HEK293 (cell line): ENCODE results near the gene HS1BP3.

Experiments
- CTCF ChIA-PET: fragments of 350-600 bp; formaldehyde crosslinking; extraction: SDS; loops from one replicate; lab custom pipeline; 2021; ENCODE audit warnings: antibody characterized with exemption; lab: Yijun Ruan, JAX
- POLR2A ChIA-PET: fragments of 300-600 bp; formaldehyde crosslinking; extraction: SDS; loops from one replicate; lab custom pipeline; 2020; ENCODE audit warnings: antibody characterized with exemption, inconsistent platforms; lab: Yijun Ruan, JAX
- H3K27ac ChIP-seq: fragments of 200-500 bp; sonication (Bioruptor generic); 2 replicates; pipeline ENCODE4 v1.5.1; 2014; ENCODE audit warnings: low read depth, low read length, control low read depth, inconsistent platforms; ENCODE audit errors: extremely low read depth
- H3K36me3 ChIP-seq, 2 experiments: fragments of 200-500 bp in 1 of 2; sonication (Bioruptor generic) in 1 of 2; 1 replicate in 1 of 2; 2 replicates in 1 of 2; pipeline ENCODE4 v1.5.1; 2014 to 2017; ENCODE audit warnings: inconsistent platforms in 2 of 2, low read length in 2 of 2; ENCODE audit not compliant: control insufficient read depth in 2 of 2, insufficient read depth in 1 of 2
- H3K4me1 ChIP-seq: fragments of 200-500 bp; sonication (Bioruptor generic); 2 replicates; pipeline ENCODE4 v1.5.1; 2014; ENCODE audit warnings: mild to moderate bottlenecking, low read length, inconsistent platforms; ENCODE audit not compliant: control insufficient read depth, insufficient read depth
- H3K4me3 ChIP-seq: 2 replicates; pipeline ENCODE4 v1.5.1; 2011; ENCODE audit warnings: low read depth, mild to moderate bottlenecking, control low read depth, low read length, moderate library complexity
- H3K9me3 ChIP-seq: fragments of 200-500 bp; sonication (Bioruptor generic); 2 replicates; pipeline ENCODE4 v1.5.1; 2014; ENCODE audit warnings: low read depth, low read length, inconsistent platforms; ENCODE audit not compliant: control insufficient read depth, insufficient read depth
- BCL6B ChIP-seq: fragments of 450-650 bp; formaldehyde crosslinking; IDR thresholded peaks from 2 replicates; pipeline ENCODE4 v1.5.1; 2017; ENCODE audit warnings: missing biosample characterization, missing genetic modification characterization
- GLIS1 ChIP-seq: fragments of 450-650 bp; formaldehyde crosslinking; IDR thresholded peaks from 2 replicates; pipeline ENCODE4 v1.5.1; 2016; ENCODE audit warnings: missing biosample characterization, missing genetic modification characterization
- KLF9 ChIP-seq: fragments of 450-650 bp; formaldehyde crosslinking; IDR thresholded peaks from 2 replicates; pipeline ENCODE4 v1.5.1; 2016; ENCODE audit warnings: missing biosample characterization, missing genetic modification characterization, low read depth
- PATZ1 ChIP-seq: fragments of 450-650 bp; formaldehyde crosslinking; IDR thresholded peaks from 2 replicates; pipeline ENCODE4 v1.5.1; 2016; ENCODE audit warnings: missing biosample characterization, missing genetic modification characterization
- PRDM2 ChIP-seq: fragments of 450-650 bp; formaldehyde crosslinking; IDR thresholded peaks from 2 replicates; pipeline ENCODE4 v1.5.1; 2016; ENCODE audit warnings: missing biosample characterization, missing genetic modification characterization, borderline replicate concordance
- WT1 ChIP-seq: fragments of 450-650 bp; formaldehyde crosslinking; IDR thresholded peaks from 2 replicates; pipeline ENCODE4 v1.5.1; 2016; ENCODE audit warnings: missing biosample characterization, missing genetic modification characterization
- ZBTB17 ChIP-seq: fragments of 450-650 bp; formaldehyde crosslinking; IDR thresholded peaks from 2 replicates; pipeline ENCODE4 v1.5.1; 2016; ENCODE audit warnings: missing biosample characterization, missing genetic modification characterization
- ZNF133 ChIP-seq: fragments of 450-650 bp; formaldehyde crosslinking; IDR thresholded peaks from 2 replicates; pipeline ENCODE4 v1.5.1; 2016; ENCODE audit warnings: missing biosample characterization, missing genetic modification characterization
- ZNF140 ChIP-seq: fragments of 450-650 bp; formaldehyde crosslinking; IDR thresholded peaks from 2 replicates; pipeline ENCODE4 v1.5.1; 2016; ENCODE audit warnings: missing biosample characterization, missing genetic modification characterization
- ZNF24 ChIP-seq: fragments of 450-650 bp; formaldehyde crosslinking; IDR thresholded peaks from 2 replicates; pipeline ENCODE4 v1.5.1; 2016; ENCODE audit warnings: missing biosample characterization, missing genetic modification characterization
- ZNF26 ChIP-seq: fragments of 450-650 bp; formaldehyde crosslinking; IDR thresholded peaks from 2 replicates; pipeline ENCODE4 v1.5.1; 2016; ENCODE audit warnings: missing biosample characterization, missing genetic modification characterization
- ZNF266 ChIP-seq: fragments of 450-650 bp; formaldehyde crosslinking; IDR thresholded peaks from 2 replicates; pipeline ENCODE4 v1.5.1; 2016; ENCODE audit warnings: missing biosample characterization, missing genetic modification characterization, low read depth
- ZNF324 ChIP-seq: fragments of 450-650 bp; formaldehyde crosslinking; IDR thresholded peaks from 2 replicates; pipeline ENCODE4 v1.5.1; 2016; ENCODE audit warnings: missing biosample characterization, missing genetic modification characterization
- ZNF37A ChIP-seq: fragments of 450-650 bp; IDR thresholded peaks from 2 replicates; pipeline ENCODE4 v1.5.1; 2018; ENCODE audit warnings: missing biosample characterization, missing genetic modification characterization
- ZNF416 ChIP-seq: fragments of 450-650 bp; formaldehyde crosslinking; IDR thresholded peaks from 2 replicates; pipeline ENCODE4 v1.5.1; 2016; ENCODE audit warnings: missing biosample characterization, missing genetic modification characterization
- TF ChIP-seq, protein P1 (sequence below): fragments of 450-650 bp; formaldehyde crosslinking; IDR thresholded peaks from 2 replicates; pipeline ENCODE4 v1.5.1; 2016; ENCODE audit warnings: missing biosample characterization, missing genetic modification characterization
- TF ChIP-seq, protein P2 (sequence below): fragments of 450-650 bp; formaldehyde crosslinking; IDR thresholded peaks from 2 replicates; pipeline ENCODE4 v1.5.1; 2016; ENCODE audit warnings: missing biosample characterization, missing genetic modification characterization
- TF ChIP-seq, protein P3 (sequence below): fragments of 450-650 bp; formaldehyde crosslinking; IDR thresholded peaks from 2 replicates; pipeline ENCODE4 v1.5.1; 2016; ENCODE audit warnings: missing biosample characterization, missing genetic modification characterization

HS1BP3 gene

DNA sequence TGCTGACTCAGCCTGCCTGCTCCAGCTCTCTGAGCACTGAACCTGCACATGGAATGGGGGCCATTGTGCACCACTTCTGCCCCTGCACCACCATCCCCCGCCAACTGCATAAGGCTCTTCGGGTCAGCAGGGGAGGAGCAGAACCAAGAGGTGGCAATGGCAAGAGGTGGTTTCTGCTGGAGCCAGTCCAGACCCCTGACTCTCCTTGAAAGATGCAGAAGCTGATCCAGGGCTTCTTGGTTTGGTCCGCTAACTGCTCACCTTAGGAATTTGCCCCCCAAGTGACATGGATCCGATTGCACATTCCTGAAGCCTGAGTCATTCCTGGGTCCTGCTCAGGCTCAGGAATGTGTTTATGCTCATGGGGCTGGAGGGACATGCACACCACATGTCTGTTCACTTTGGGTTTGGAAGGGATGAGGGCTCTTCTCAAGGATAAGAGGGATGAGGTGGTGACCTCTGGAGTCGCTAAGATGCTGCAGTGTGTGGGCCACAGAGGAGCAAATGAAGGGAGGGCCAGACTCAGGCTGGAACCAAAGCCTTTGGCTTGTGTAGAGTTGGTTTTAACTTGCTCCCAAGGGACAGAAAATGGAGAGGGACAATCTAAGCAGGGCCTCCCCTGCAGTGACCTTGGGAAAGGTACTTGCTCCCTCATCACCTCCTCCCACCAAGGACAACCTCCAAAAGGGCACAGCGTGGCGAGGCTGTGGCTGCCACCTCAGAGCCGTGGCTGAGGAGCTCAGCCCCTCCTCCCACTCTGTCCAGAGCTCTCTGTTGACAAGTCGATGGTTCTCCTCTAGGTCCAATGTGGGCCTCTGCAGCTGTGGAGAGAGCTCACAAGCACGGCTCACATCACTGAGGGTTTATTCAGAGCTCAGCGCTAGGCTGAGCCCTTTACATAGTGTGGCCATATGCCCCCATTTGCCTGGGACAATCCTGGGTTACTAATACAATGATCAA lies 66.2 kb downstream of the HS1BP3 start:
- Histone ChIP-seq H3K9me3 (no peaks in the 10 kb centered on the region), H3K36me3 (no peaks in the 10 kb centered on the region), H3K27ac (no peak overlapping the region), H3K4me3 (no peak overlapping the region), H3K4me1 (peaks cover 8% of the 10 kb centered on the region; the same call in 1 of the 2 replicates)
- ChIA-PET POLR2A (interaction anchor here (0.5 to 2.9 kb wide), 7 partner anchors 15 to 137 kb away, joined by 3 to 28 read pairs (median 3); partner anchors contain the start of gene RHOB), CTCF (interaction anchor here (0.6 to 1.4 kb wide), 6 partner anchors 11 to 141 kb away, joined by 3 to 4 read pairs (median 4); partner anchors contain the start of gene RHOB)
- TF ChIP-seq WT1 (tag by site-specific recombination), result peak; percentile 37; the same call in 1 of the 2 replicates
- 0 out of 2 replicates have a peak, but pooled peaks have one; percentile 35 for TF ChIP-seq ZNF324 (tag by site-specific recombination)
- no peak for TF ChIP-seq KLF9 (tag by site-specific recombination)
- TF ChIP-seq ZNF416, result no peak
- peak; percentile 92 for TF ChIP-seq GLIS1 (tag by site-specific recombination)
- 0 out of 2 replicates have a peak, but pooled peaks have one; percentile 58 for TF ChIP-seq ZNF24 (tag by site-specific recombination)
- peak; percentile 69 for TF ChIP-seq ZBTB17 (tag by site-specific recombination)
- TF ChIP-seq ZNF26 (tag by site-specific recombination), result no peak
- TF ChIP-seq ZNF37A, result no peak
- peak; percentile 88 for TF ChIP-seq PATZ1 (tag by site-specific recombination)
- TF ChIP-seq ZNF133, result no peak
- TF ChIP-seq, protein P1, sequence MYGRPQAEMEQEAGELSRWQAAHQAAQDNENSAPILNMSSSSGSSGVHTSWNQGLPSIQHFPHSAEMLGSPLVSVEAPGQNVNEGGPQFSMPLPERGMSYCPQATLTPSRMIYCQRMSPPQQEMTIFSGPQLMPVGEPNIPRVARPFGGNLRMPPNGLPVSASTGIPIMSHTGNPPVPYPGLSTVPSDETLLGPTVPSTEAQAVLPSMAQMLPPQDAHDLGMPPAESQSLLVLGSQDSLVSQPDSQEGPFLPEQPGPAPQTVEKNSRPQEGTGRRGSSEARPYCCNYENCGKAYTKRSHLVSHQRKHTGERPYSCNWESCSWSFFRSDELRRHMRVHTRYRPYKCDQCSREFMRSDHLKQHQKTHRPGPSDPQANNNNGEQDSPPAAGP (tag by site-specific recombination), result 0 out of 2 replicates have a peak, but pooled peaks have one; percentile 22
- TF ChIP-seq, protein P2, sequence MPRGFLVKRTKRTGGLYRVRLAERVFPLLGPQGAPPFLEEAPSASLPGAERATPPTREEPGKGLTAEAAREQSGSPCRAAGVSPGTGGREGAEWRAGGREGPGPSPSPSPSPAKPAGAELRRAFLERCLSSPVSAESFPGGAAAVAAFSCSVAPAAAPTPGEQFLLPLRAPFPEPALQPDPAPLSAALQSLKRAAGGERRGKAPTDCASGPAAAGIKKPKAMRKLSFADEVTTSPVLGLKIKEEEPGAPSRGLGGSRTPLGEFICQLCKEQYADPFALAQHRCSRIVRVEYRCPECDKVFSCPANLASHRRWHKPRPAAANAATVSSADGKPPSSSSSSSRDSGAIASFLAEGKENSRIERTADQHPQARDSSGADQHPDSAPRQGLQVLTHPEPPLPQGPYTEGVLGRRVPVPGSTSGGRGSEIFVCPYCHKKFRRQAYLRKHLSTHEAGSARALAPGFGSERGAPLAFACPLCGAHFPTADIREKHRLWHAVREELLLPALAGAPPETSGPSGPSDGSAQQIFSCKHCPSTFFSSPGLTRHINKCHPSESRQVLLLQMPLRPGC, result peak; percentile 64
- TF ChIP-seq, protein P3, sequence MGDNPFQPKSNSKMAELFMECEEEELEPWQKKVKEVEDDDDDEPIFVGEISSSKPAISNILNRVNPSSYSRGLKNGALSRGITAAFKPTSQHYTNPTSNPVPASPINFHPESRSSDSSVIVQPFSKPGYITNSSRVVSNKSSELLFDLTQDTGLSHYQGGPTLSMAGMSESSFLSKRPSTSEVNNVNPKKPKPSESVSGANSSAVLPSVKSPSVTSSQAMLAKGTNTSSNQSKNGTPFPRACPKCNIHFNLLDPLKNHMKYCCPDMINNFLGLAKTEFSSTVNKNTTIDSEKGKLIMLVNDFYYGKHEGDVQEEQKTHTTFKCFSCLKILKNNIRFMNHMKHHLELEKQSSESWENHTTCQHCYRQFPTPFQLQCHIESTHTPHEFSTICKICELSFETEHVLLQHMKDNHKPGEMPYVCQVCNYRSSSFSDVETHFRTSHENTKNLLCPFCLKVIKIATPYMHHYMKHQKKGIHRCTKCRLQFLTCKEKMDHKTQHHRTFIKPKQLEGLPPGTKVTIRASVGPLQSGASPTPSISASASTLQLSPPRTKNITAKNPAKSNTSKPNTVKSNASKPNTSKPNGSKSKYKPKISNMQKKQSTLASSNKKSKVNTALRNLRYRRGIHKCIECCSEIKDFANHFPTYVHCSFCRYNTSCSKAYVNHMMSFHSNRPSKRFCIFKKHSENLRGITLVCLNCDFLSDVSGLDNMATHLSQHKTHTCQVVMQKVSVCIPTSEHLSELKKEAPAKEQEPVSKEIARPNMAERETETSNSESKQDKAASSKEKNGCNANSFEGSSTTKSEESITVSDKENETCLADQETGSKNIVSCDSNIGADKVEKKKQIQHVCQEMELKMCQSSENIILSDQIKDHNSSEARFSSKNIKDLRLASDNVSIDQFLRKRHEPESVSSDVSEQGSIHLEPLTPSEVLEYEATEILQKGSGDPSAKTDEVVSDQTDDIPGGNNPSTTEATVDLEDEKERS (tag by site-specific recombination), result no peak
- no peak for TF ChIP-seq PRDM2 (tag by site-specific recombination)
- peak; percentile 68; the same call in 1 of the 2 replicates for TF ChIP-seq ZNF140 (tag by site-specific recombination)
- no peak for TF ChIP-seq BCL6B (tag by site-specific recombination)
- no peak for TF ChIP-seq ZNF266
